Skeletal muscle satellite cell (primary cell): ENCODE results near the gene RIC8B.

Source experiments
- H3K27me3 ChIP-seq: 2 replicates; pipeline ENCODE4 v1.7.0; 2013; ENCODE audit warnings: low read length; ENCODE audit not compliant: control insufficient read depth, insufficient read depth
- H3K36me3 ChIP-seq: 2 replicates; pipeline ENCODE4 v1.7.0; 2013; ENCODE audit warnings: mild to moderate bottlenecking, control low read depth, low read length; ENCODE audit not compliant: insufficient read depth
- H3K4me1 ChIP-seq: 2 replicates; pipeline ENCODE4 v1.7.0; 2013; ENCODE audit warnings: low read length; ENCODE audit not compliant: control insufficient read depth, insufficient read depth
- H3K4me2 ChIP-seq: 2 replicates; pipeline ENCODE4 v1.7.0; 2013; ENCODE audit warnings: mild to moderate bottlenecking, low read length
- H3K4me3 ChIP-seq: 2 replicates; pipeline ENCODE4 v1.7.0; 2013; ENCODE audit warnings: low read length
- H3K9ac ChIP-seq: 2 replicates; pipeline ENCODE4 v1.7.0; 2013; ENCODE audit warnings: mild to moderate bottlenecking, low read depth, low read length, moderate library complexity
- H3K9me3 ChIP-seq: replicated peaks from 2 replicates; pipeline ENCODE4 v1.7.0; 2013; ENCODE audit warnings: mild to moderate bottlenecking, control low read depth, low read length

The RIC8B gene

DNA sequence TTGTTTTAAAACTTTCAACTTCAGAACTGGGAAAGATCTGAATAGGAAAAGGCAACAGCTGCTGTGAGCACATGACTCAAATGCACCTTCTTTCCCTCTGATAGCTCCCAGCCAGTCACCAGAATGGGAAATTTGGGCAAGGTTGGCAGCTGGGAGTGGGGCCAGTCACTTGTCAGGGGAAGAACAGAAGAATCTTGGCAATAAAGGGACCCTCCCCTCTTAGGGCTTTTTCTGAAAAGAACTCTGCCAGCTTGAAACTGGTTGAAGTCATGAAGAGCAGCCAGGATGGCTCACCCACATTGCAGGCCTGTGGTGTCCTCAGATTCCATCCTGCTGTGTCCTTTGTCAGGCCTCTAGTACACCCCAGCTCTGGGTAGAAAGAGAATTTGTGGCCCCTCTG lies 10.3 kb upstream of the RIC8B start:
- Histone ChIP-seq H3K36me3 (no peaks in the 10 kb centered on the region), H3K4me1 (peaks cover 27% of the 10 kb centered on the region), H3K4me2 (no peak overlapping the region), H3K9ac (no peak overlapping the region), H3K9me3 (no peaks in the 10 kb centered on the region), H3K27me3 (no peaks in the 10 kb centered on the region), H3K4me3 (no peak overlapping the region)

DNA sequence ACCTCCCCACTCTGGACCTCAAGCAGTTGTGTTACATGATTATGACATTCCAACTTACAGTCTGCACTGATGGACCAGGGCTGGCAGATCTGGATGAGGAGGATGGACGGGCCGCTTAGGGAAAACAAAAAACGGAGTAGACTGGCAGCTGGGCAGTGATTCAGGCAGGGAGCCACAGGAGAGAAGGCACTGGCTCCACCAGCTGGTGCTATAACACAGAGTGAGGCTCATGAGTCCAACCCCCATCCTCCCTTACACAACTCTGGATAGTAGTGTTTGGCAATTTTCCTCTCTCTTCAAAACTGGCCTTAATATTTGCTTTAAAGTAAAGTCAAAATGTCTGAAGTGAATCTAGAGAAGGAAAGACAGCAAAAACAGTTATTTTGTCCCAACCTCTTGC lies 9.7 kb upstream of the RIC8B start:
- peaks cover 27% of the 10 kb centered on the region for H3K4me1 ChIP-seq
- no peak overlapping the region for H3K4me3 ChIP-seq
- H3K36me3 ChIP-seq, result no peaks in the 10 kb centered on the region
- no peaks in the 10 kb centered on the region for H3K27me3 ChIP-seq
- no peak overlapping the region for H3K4me2 ChIP-seq
- H3K9ac ChIP-seq, result no peak overlapping the region
- no peaks in the 10 kb centered on the region for H3K9me3 ChIP-seq

DNA sequence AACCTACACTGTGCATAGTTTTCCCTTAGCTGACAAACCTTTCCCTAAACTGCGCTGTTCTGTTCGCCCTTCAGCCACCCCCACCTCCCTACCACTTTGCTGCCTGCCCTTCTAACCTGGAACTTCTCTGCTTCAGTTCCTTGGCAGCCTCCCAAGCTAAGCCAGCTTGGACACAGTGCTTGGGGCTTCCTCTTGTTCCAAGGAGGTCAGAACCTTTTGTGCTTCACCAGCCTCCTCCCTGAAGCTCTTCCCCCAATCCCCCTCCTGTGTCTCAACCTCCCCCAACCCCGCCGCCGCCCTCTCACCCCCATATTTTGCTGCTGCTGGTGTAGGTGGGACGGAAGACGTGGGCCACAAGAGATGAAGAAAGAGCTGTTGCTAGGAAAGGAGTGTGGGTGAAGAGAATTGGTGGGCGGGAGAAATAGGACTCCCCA lies 8.1 kb upstream of the RIC8B start:
- H3K4me1 ChIP-seq, result peaks cover 27% of the 10 kb centered on the region
- H3K4me3 ChIP-seq, result no peak overlapping the region
- H3K4me2 ChIP-seq, result peak overlapping the region; percentile 34
- no peaks in the 10 kb centered on the region for H3K27me3 ChIP-seq
- no peaks in the 10 kb centered on the region for H3K36me3 ChIP-seq
- no peaks in the 10 kb centered on the region for H3K9me3 ChIP-seq
- no peak overlapping the region for H3K9ac ChIP-seq

DNA sequence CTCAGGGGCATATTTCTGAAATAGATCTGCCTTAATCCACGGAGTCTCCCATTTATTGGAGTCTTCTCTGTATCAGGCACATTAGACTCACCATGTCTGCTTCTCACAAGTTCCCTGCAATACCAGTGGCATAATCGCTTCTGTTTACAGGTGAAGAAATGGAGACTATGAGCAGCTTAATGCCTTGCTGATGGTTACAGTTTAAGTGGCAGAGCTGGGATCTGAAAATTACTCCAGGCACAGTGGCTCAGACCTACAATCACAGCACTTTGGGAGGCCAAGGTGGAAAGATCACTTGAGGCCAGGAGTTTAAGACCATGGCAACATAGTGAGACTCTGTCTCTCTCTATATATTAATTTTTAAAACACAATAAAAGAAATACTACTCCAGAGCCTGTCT lies 7.3 kb upstream of the RIC8B start:
- Histone ChIP-seq H3K9ac (no peak overlapping the region), H3K4me2 (peak overlapping the region; percentile 34), H3K9me3 (no peaks in the 10 kb centered on the region), H3K27me3 (no peaks in the 10 kb centered on the region), H3K4me3 (no peak overlapping the region), H3K36me3 (no peaks in the 10 kb centered on the region), H3K4me1 (peaks cover 27% of the 10 kb centered on the region)

DNA sequence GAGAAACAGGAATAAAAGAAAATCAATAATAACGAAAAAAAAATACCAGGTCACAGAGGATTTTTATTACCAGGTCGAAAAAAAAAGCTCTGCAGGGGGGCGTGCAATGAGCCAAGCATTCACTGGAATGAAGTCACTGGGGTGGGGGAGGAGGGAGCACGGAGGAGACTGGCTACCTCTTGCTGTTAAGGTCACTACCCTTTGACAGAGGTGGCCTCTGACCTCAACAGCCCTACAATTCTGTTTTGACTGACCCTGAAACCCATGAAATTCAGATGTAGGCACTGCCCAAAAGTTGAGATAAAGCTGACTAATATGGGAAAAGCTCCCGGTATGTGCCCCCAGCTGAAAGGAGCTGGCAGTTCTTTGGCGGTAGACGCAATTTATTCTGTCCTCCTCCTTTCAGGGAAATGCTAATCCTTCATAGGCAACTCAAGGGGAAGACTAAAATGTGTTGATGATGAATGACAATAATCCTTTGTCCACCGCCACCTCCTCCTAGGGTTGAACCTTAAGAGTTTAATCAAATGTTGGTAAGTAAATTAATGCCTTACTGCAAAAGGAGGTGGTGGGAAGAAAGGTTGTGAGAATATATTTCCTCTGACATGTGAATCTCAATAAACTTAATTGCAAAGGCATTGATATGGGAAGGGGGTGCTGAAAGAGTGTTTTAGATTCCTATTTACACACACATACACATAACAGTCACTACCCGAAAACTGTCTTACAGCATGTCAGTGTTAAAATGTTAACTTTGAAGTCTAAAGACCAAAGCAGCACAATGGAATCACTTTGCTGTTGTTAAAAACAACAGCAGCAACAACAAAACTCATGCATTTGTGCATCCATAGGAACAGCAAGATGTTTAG lies 6.3 kb upstream of the RIC8B start:
- no peak overlapping the region for H3K9ac ChIP-seq
- H3K4me1 ChIP-seq, result peaks cover 28% of the 10 kb centered on the region
- no peaks in the 10 kb centered on the region for H3K9me3 ChIP-seq
- H3K27me3 ChIP-seq, result no peaks in the 10 kb centered on the region
- H3K4me2 ChIP-seq, result peak overlapping the region; percentile 7
- H3K4me3 ChIP-seq, result no peak overlapping the region
- no peaks in the 10 kb centered on the region for H3K36me3 ChIP-seq

DNA sequence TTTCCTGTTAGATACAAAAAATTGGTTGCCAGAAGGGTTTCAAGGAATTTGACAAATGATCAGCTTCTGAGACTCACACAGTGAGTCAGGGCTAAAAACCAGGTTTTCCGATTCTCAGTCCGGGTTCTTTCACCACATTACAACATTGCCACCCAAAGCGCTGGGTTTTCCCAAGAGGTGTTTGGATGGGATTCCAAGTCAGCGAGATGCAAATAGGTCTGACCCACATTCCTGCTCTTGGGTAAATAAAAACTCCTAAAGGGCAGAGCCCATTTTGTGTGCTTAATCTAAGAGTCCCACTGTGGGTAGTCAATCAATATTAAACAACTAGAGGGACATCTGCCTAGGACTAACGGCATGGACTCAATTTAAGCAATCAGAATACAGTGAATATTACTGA lies 5.4 kb upstream of the RIC8B start:
- Histone ChIP-seq H3K4me3 (no peak overlapping the region), H3K4me2 (no peak overlapping the region), H3K4me1 (peaks cover 32% of the 10 kb centered on the region), H3K27me3 (no peaks in the 10 kb centered on the region), H3K9ac (no peak overlapping the region), H3K36me3 (no peaks in the 10 kb centered on the region), H3K9me3 (no peaks in the 10 kb centered on the region)

DNA sequence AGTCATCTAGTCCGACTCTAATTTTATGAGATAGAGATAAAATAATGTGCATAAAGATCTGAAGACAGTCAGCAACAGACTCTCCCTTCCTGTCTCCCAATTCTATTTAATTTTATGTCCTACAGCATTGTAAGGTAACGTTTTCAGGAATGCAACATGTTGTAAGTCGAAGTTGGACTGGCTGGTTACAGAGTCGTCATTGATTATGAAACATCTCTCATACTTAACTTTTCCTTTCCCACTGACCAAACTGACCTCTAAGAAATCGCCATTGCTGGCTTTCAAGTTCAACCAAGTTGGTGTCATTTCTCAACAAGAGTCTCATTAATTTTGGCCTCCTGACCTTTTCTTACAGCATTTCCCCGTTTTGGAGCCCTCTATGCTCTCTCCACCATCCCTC lies 4.9 kb upstream of the RIC8B start:
- H3K27me3 ChIP-seq, result no peaks in the 10 kb centered on the region
- no peak overlapping the region for H3K9ac ChIP-seq
- no peaks in the 10 kb centered on the region for H3K9me3 ChIP-seq
- H3K4me2 ChIP-seq, result no peak overlapping the region
- H3K4me1 ChIP-seq, result peaks cover 32% of the 10 kb centered on the region
- H3K4me3 ChIP-seq, result no peak overlapping the region
- H3K36me3 ChIP-seq, result no peaks in the 10 kb centered on the region

DNA sequence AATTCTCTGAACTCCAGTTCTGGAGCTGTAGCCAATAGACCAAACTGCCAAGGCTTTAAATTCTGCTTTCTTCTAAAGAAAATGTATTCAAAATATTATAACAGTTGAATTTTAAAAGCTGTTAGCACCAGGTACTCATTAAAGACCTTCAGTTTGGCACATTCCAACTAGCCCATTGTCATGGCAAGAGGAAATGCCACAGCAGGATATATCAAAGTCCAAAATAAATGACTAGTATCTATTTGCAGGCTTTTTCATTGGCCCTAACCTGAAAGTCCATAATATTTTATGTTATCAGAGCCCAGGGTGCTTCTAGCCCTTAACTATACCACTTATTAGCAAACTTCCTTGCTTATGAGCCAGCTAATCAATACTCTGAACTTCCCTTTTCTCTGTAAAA lies 3.1 kb upstream of the RIC8B start:
- no peak overlapping the region for H3K4me3 ChIP-seq
- no peaks in the 10 kb centered on the region for H3K36me3 ChIP-seq
- no peaks in the 10 kb centered on the region for H3K9me3 ChIP-seq
- no peaks in the 10 kb centered on the region for H3K27me3 ChIP-seq
- H3K9ac ChIP-seq, result no peak overlapping the region
- no peak overlapping the region for H3K4me2 ChIP-seq
- H3K4me1 ChIP-seq, result peaks cover 34% of the 10 kb centered on the region

DNA sequence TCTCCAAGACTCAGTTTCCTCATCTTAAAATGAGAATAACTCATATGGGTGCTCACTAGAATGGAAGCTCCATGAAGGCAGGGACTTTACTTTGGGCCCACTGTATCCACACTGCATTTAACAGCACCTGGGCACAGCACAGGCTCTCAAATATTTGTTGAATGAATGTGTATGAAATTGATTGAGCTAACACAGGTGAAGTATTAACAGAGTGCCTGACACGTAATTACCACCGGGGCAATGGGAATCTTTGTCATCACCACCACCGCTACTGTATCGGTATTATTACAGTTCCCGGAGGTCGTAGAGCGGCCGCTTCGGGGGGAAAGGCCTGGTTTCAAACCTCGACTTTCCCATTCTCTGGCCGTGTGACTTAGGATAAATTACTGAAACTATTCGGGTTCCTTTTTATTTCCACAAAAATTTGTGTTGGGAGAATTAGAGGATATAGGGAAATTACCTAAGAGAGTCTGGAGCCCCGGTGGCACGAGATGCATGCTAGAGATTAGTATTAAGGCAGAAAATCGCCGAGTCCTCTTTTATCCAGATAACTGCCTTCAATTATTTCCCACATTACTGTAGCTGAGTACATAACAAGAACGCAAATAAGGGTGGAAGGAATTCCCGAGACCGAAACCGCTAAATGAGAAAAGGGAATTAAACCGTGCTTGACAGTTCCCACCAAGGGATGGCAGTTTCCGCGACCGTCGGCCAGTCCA lies 1.0 kb upstream of the RIC8B start:
- peaks cover 14% of the 10 kb centered on the region for H3K4me1 ChIP-seq

DNA sequence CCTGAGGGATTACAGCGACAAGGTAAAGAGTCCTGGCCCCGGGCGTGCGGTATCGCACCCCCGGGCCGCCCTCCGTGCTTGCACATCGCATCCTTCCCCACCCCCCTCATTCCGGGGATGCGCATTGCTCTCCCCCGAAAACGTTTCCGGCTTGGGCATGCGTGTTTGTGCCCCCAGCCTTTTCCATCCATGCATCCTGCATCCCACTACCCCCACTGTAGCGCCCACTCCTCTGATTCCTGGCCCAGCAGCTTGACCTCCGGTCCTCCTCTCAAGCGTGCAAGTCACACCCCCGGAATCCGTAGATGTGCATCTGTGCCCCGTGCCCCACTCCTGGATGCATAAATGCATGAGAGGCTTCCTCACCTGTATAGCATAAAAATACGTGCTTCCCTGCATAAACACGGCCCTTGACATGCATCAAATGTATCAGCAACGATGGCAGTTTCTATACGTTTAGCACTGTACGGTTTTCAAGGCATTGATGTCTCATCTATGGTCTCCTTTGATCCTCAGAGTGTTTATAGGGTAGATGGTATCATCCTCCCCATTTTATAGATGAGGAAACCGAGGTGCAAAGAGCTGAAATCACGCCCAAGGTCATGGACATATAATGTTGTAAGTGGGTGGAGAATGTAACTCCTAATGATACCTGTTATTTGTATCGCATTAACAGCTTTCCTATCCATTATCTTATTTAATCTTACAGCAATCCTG lies 484 bp downstream of the RIC8B start:
- Histone ChIP-seq H3K9me3 (no peaks in the 10 kb centered on the region), H3K4me1 (peaks cover 12% of the 10 kb centered on the region), H3K9ac (peak overlapping the region; percentile 93), H3K36me3 (no peaks in the 10 kb centered on the region), H3K4me3 (peak overlapping the region; percentile 86), H3K4me2 (peak overlapping the region; percentile 95), H3K27me3 (no peaks in the 10 kb centered on the region)

More for the DNA sequence above, 1.0 kb upstream of the RIC8B start:
- Histone ChIP-seq H3K36me3 (no peaks in the 10 kb centered on the region), H3K27me3 (no peaks in the 10 kb centered on the region), H3K9me3 (no peaks in the 10 kb centered on the region), H3K9ac (peak overlapping the region; percentile 93), H3K4me2 (peak overlapping the region; percentile 89), H3K4me3 (peak overlapping the region; percentile 86)

DNA sequence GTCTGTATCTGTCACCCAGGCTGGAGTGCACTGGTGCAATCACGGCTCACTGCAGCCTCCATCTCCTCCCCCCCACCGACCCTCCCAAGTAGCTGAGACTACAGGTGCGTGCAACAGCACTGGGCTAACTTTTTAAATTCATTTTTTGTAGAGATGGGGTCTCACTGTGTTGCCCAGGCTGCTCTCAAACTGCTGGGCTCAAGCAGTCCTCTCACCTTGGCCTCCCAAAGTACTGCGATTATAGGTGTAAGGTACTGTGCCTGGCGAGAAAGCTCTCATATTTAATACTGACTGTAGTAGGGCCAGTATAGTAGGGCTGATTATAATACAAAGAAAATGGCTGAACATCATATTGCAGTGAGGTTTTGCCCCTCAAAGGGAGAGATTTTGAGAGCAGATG lies 2.4 kb downstream of the RIC8B start:
- H3K9me3 ChIP-seq, result no peaks in the 10 kb centered on the region
- H3K27me3 ChIP-seq, result no peaks in the 10 kb centered on the region
- no peak overlapping the region for H3K4me3 ChIP-seq
- H3K9ac ChIP-seq, result no peak overlapping the region
- H3K36me3 ChIP-seq, result no peaks in the 10 kb centered on the region
- H3K4me1 ChIP-seq, result peaks cover 12% of the 10 kb centered on the region
- no peak overlapping the region for H3K4me2 ChIP-seq
